CD4-positive, alpha-beta T cell (primary cell): ENCODE data around the gene CSTB. TPM values are rescaled to one million over a fixed set of nuclear protein-coding genes. Genes with fewer than 3 reads are reported as not detected.

Source experiments
- ATAC-seq: fragments of 200-7000 bp; cut with Tn5 transposase; one replicate; pipeline ENCODE4 v1.10.0; 2022; ENCODE audit warnings: mild to moderate bottlenecking; ENCODE audit not compliant: poor library complexity
- CTCF ChIA-PET: fragments of 350-600 bp; sonication (Branson Sonifier 250); formaldehyde crosslinking; loops from one replicate; lab custom pipeline; 2021; ENCODE audit warnings: antibody characterized with exemption, inconsistent platforms; lab: Charles Lee
- POLR2A ChIA-PET: fragments of 350-600 bp; sonication (Branson Sonifier 250); formaldehyde crosslinking; loops from one replicate; lab custom pipeline; 2021; ENCODE audit warnings: antibody characterized with exemption, inconsistent platforms; lab: Charles Lee
- DNase-seq, 14 experiments: peaks; one replicate each; pipeline ENCODE4 v3.0.0-alpha.2; 2013 to 2020; ENCODE audit warnings: mixed read lengths in 2 of 14
- H3K27ac ChIP-seq, 2 donors: one replicate each; pipeline versions ENCODE4 v1.5.1 to v1.7.0; 2013; ENCODE audit warnings: low read length in 2 of 2, low read depth in 1 of 2, mild to moderate bottlenecking in 1 of 2
- H3K27me3 ChIP-seq, 2 experiments: 1 replicate in 1 of 2; 2 replicates in 1 of 2; pipeline versions ENCODE4 v1.6.1 to v1.7.0; 2013; ENCODE audit warnings: low read length in 2 of 2, control low read depth in 1 of 2, mild to moderate bottlenecking in 1 of 2, moderate library complexity in 1 of 2; ENCODE audit not compliant: insufficient read depth in 2 of 2, control insufficient read depth in 1 of 2
- H3K36me3 ChIP-seq: one replicate; pipeline ENCODE4 v1.6.1; 2013; ENCODE audit warnings: low read length, control low read depth; ENCODE audit not compliant: insufficient read depth
- H3K4me1 ChIP-seq: one replicate; pipeline ENCODE4 v1.6.1; 2013; ENCODE audit warnings: low read length, control low read depth; ENCODE audit not compliant: insufficient read depth
- H3K4me3 ChIP-seq: one replicate; pipeline ENCODE4 v1.5.1; 2013; ENCODE audit warnings: mild to moderate bottlenecking, low read length, moderate library complexity
- H3K9me3 ChIP-seq, 2 experiments: 1 replicate in 1 of 2; 2 replicates in 1 of 2; pipeline versions ENCODE4 v1.6.1 to v1.7.0; 2013; ENCODE audit warnings: low read length in 2 of 2, mild to moderate bottlenecking in 2 of 2, control low read depth in 1 of 2, moderate library complexity in 1 of 2; ENCODE audit not compliant: control insufficient read depth in 1 of 2, insufficient read depth in 1 of 2
- H3K27ac Mint-ChIP-seq: one replicate; pipeline ENCODE4 v1.8.0; 2020; ENCODE audit warnings: mixed read lengths
- H3K27me3 Mint-ChIP-seq: one replicate; pipeline ENCODE4 v1.8.0; 2021; ENCODE audit warnings: mixed read lengths
- H3K36me3 Mint-ChIP-seq: one replicate; pipeline ENCODE4 v1.8.0; 2021; ENCODE audit warnings: low read depth, mixed read lengths
- H3K4me1 Mint-ChIP-seq: one replicate; pipeline ENCODE4 v1.8.0; 2021; ENCODE audit warnings: low read depth, mixed read lengths
- H3K4me3 Mint-ChIP-seq: one replicate; pipeline ENCODE4 v1.8.0; 2020; ENCODE audit warnings: mild to moderate bottlenecking, mixed read lengths
- H3K9me3 Mint-ChIP-seq: one replicate; pipeline ENCODE4 v1.8.0; 2020; ENCODE audit warnings: mixed read lengths
- CTCF ChIP-seq: fragments of 200-600 bp; IDR thresholded peaks from one replicate; pipeline ENCODE4 v1.8.0; 2022; ENCODE audit warnings: antibody characterized with exemption, mild to moderate bottlenecking
- intact Hi-C, 2 experiments: fragments of 100-400 bp; cut with DNase I in 1 of 2; cut with micrococcal nuclease in 1 of 2; formaldehyde crosslinking; loops; one replicate each; pipeline versions ENCODE4 v1.15.1 to v1.9.0; 2023 to 2025; cut with DNase I, micrococcal nuclease
- total RNA-seq, 174 experiments: library from RNA in 2 of 174; stranded (reverse) in 2 of 174; gene quantifications; one replicate each; pipeline ENCODE4 v1.2.3 and lab custom pipeline; 2021 to 2026

CSTB gene
- total RNA-seq, 2 experiments from 2014 or later, result 13.4 to 14.5 TPM

GRCh38 chr21:43794311-43794710 lies 18.2 kb upstream of the CSTB start:
- H3K4me1 ChIP-seq, result peaks cover 24% of the 10 kb centered on the region
- H3K27me3 ChIP-seq, result no peaks in the 10 kb centered on the region
- Mint-ChIP-seq H3K4me1 (peaks cover 18% of the 10 kb centered on the region), H3K27ac (no peak overlapping the region), H3K27me3 (no peaks in the 10 kb centered on the region), H3K36me3 (peaks cover 66% of the 10 kb centered on the region), H3K4me3 (no peak overlapping the region), H3K9me3 (no peaks in the 10 kb centered on the region)
- H3K36me3 ChIP-seq, result peaks cover 69% of the 10 kb centered on the region
- ChIA-PET CTCF (no interaction called here), POLR2A (no interaction called here)
- no peak overlapping the region for H3K4me3 ChIP-seq
- no peak for DNase-seq
- H3K9me3 ChIP-seq, result no peaks in the 10 kb centered on the region
- intact Hi-C loops, result loop anchor here in 1 of 2 experiments (5.0 to 10.0 kb wide), 4 partner anchors 73 to 540 kb away; partner anchors contain the start of genes AGPAT3 and CFAP410
- no peak overlapping the region for H3K27ac ChIP-seq
- no peak for TF ChIP-seq CTCF
- no peak for ATAC-seq

GRCh38 chr21:43793243-43793642 lies 17.1 kb upstream of the CSTB start:
- intact Hi-C loops, result loop anchor here in 1 of 2 experiments (5.0 to 10.0 kb wide), 4 partner anchors 74 to 542 kb away; partner anchors contain the start of genes AGPAT3 and CFAP410
- no peak overlapping the region for H3K4me3 Mint-ChIP-seq
- no peak for DNase-seq
- no peak for ATAC-seq
- Histone ChIP-seq H3K9me3 (no peaks in the 10 kb centered on the region), H3K27ac (no peak overlapping the region), H3K4me3 (no peak overlapping the region), H3K4me1 (peaks cover 27% of the 10 kb centered on the region), H3K27me3 (no peaks in the 10 kb centered on the region), H3K36me3 (peaks cover 59% of the 10 kb centered on the region)
- H3K9me3 Mint-ChIP-seq, result no peaks in the 10 kb centered on the region
- ChIA-PET POLR2A (no interaction called here), CTCF (no interaction called here)
- peaks cover 56% of the 10 kb centered on the region for H3K36me3 Mint-ChIP-seq
- TF ChIP-seq CTCF, result no peak
- H3K4me1 Mint-ChIP-seq, result peaks cover 18% of the 10 kb centered on the region
- no peaks in the 10 kb centered on the region for H3K27me3 Mint-ChIP-seq
- no peak overlapping the region for H3K27ac Mint-ChIP-seq

- peaks cover 47% of the 10 kb centered on the region for H3K36me3 Mint-ChIP-seq
- H3K4me3 ChIP-seq, result no peak overlapping the region
- peak overlapping the region; percentile 20 for H3K27ac Mint-ChIP-seq
Observed at GRCh38 chr21:43792406-43792805, 16.3 kb upstream of the CSTB start.

More at GRCh38 chr21:43792406-43792805, 16.3 kb upstream of the CSTB start:
- Mint-ChIP-seq H3K4me3 (peak overlapping the region; percentile 69), H3K27me3 (no peaks in the 10 kb centered on the region), H3K4me1 (peaks cover 18% of the 10 kb centered on the region), H3K9me3 (no peaks in the 10 kb centered on the region)
- no peaks in the 10 kb centered on the region for H3K9me3 ChIP-seq
- no peak for TF ChIP-seq CTCF
- H3K4me1 ChIP-seq, result peaks cover 27% of the 10 kb centered on the region
- peaks cover 50% of the 10 kb centered on the region for H3K36me3 ChIP-seq
- H3K27ac ChIP-seq, result no peak overlapping the region
- CTCF ChIA-PET, result no interaction called here
- ATAC-seq (no peak), DNase-seq (no peak)
- no peaks in the 10 kb centered on the region for H3K27me3 ChIP-seq
- intact Hi-C loops, result loop anchor here in 1 of 2 experiments (5.0 to 10.0 kb wide), 4 partner anchors 75 to 542 kb away; partner anchors contain the start of genes AGPAT3 and CFAP410
- POLR2A ChIA-PET, result no interaction called here
